Neural cell (in vitro differentiated cells): ENCODE results near the gene CPOX.

Experiments used
- CTCF ChIP-seq: fragments of 450-650 bp; IDR thresholded peaks from 2 replicates; pipeline ENCODE4 v1.5.1; 2014; ENCODE audit warnings: antibody characterized with exemption, mild to moderate bottlenecking, moderate library complexity; ENCODE audit not compliant: poor library complexity, severe bottlenecking
- EP300 ChIP-seq: fragments of 450-650 bp; conservative IDR thresholded peaks from 2 replicates; pipeline ENCODE4 v1.6.1; 2014; ENCODE audit warnings: antibody characterized with exemption, mild to moderate bottlenecking, moderate library complexity; ENCODE audit not compliant: poor library complexity, severe bottlenecking
- EZH2 ChIP-seq: fragments of 200-600, 300-800 bp; shearing (Covaris generic), sonication (generic); IDR thresholded peaks from 2 replicates; pipeline ENCODE4 v1.6.1; 2014; ENCODE audit warnings: antibody characterized with exemption, low read length, borderline replicate concordance, mild to moderate bottlenecking; ENCODE audit not compliant: insufficient read depth, poor library complexity, severe bottlenecking
- MXI1 ChIP-seq: fragments of 450-650 bp; conservative IDR thresholded peaks from 2 replicates; pipeline ENCODE4 v1.6.1; 2014; ENCODE audit warnings: antibody characterized with exemption, mild to moderate bottlenecking; ENCODE audit not compliant: poor library complexity, severe bottlenecking
- POLR2AphosphoS5 ChIP-seq: IDR thresholded peaks from 2 replicates; pipeline ENCODE4 v1.6.1; 2012

- peak; percentile 88 for TF ChIP-seq CTCF
- TF ChIP-seq EP300 = no peak
- TF ChIP-seq POLR2AphosphoS5 = no peak
- no peak for TF ChIP-seq EZH2
- no peak for TF ChIP-seq MXI1
These were observed 8.8 kb upstream of the CPOX start for GRCh38 chr3:98602078-98602678.
